GM19025 (cell line): ENCODE results near the gene COQ7.

Experiments
- ATAC-seq: cut with Tn5 transposase; IDR thresholded peaks from one replicate; pipeline ENCODE4 v1.9.1; 2021; ENCODE audit warnings: mild to moderate bottlenecking, low read depth, moderate library complexity; ENCODE audit not compliant: unreplicated experiment

COQ7 gene

DNA sequence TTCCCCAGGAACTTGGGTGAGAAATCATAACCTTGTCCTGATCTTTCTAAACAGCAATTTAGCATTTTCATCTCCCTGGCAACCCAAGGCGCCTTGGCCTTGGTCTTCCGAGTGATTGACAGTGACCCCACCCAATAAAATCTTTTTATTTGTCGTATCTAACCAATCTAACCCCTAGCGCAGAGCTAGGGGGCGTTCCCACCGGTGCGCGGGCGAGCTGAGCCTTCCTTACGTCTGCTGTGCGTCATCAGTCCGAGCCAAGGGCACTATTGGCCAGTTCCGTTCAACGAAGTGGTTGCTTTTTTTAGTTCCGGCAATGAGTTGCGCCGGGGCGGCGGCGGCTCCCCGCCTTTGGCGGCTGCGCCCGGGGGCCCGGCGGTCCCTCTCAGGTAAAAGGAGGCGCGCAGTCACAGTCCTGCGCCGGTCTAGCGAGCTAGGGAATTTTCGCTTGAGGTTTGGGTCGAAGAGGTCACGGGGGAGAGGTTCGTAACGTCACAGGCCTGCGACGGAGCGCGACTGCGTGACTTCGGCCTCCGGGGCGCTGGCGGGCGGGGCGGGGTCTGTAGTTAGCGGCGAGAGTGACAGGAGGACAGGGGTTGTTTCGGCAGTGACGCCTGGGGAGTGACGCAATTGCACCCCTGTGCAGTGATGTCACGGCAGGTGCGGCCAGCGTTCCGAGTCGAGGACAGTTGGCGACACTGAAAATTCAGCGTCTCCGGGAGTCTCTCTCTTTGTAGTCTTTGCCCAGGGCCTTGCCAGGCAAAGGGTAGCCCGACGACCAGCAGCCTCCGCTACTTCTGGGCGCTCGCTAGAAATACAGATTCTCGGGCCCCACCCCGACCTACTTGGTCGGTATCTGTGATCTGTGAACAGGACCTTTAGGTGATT is at the start of gene COQ7:
COQ7 (plus strand) TSS at position 266 of the 888 bp plus-strand sequence; CDS start at position 317, 51 bp downstream.
- peak; percentile 86 for ATAC-seq

DNA sequence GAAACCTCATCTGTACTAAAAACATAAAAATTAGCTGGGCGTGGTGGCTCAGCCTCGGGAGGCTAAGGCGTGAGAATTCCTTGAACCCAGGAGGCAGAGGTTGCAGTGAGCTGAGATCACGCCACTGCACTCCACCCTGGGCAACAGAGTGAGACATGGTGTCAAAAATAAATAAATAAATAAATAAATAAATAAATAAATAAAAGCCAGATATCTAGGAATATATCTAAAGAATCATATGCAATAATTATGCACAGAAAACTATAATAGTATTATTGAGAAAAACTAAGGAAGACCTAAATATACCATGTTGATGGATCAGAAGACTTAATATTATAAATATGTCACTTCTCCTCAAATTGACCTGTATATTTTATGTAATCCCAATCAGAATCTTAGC is 46.7 kb upstream of the COQ7 start:
- no peak for ATAC-seq

DNA sequence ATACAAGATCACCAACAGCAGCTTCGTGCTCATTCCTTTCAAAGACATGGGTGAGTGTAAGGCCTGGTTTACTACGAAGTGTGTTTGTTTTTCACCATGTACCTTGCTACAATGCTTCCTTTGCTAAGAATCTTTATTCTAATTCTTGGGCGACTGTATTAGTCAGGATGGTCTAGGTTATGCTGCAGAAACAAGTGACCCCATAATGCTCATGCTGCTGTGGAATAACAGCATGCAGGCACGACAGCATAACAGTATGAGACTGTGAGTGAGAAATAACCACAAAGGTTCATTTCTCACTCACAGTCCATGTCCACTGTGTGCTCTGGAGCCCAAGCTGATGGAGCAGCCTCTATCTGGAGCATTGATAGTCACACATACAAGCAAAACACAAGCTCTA is 45.7 kb upstream of the COQ7 start:
- ATAC-seq = no peak

DNA sequence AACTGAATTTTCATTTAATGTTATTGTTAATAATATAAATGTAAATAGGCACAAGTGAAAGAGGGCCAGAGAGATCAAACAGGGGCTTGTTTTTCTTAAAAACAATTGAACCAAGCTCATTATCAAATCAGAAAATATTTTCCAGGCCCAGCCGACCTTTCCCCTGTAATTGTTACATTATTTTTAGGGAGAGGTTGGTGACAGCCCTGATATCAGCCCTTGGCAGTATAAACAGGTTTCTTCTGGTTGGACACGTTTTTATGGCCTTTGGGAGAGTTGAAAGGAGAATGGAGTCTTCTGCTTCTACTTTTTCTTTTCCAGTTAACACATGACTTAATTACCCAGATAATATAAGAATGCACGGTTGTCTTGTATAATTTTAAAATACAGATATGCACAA is 40.0 kb upstream of the COQ7 start:
- ATAC-seq = no peak

DNA sequence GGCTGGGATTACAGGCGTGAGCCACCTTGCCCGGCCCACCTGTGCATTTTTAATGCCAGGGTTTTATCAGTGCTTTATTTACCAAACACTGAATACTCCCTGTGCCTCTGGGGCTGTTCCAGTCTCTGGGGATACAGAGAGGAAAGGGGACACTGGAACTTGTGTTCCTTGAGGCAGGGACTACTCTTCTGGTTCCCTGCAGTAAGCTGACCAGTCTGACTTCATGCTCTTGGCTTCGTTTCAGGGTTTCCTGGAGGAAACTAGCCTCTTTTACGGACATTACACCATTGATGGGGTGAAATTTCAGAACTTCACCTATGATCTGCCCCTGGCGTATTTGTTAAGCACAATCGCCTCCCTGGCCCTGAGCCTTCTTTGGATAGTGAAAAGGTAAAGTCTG is 37.4 kb upstream of the COQ7 start:
- no peak for ATAC-seq

DNA sequence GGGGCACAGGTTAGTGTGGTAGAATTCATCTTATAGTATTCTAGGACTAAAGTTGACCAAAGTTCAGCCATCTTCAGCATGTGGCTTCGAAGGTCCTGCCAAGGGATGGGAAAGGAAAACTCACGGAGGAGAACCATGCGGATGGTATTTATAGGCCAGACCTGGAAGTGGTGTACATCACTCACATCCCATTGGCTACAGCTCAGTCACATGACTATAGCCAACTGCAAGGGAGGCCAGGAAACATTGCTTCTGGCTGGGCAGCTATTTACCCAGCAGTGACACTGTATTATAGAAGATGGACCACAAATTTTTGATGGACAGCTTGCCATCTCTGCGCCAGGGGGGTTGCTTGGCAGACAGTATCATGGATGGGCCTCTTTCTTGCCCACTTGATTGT is 35.7 kb upstream of the COQ7 start:
- ATAC-seq = no peak

DNA sequence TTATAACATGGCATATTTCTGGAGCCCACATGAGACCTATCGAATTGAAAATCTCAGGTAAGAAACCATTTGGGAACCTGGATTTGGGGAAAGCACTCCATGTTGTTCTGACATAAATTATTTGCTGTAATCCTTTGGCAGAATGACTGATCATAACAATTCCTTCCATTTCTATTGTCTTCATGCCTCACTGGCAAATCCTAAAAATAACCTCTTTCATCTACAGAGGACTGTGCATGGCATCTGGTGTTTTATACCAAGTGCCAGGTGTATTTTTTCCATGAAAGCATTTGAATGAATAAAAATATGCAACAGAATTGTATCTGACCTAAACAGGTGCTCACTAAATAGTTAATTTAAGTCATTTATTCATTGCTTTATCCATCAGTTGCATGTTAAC is 33.7 kb upstream of the COQ7 start:
- no peak for ATAC-seq

DNA sequence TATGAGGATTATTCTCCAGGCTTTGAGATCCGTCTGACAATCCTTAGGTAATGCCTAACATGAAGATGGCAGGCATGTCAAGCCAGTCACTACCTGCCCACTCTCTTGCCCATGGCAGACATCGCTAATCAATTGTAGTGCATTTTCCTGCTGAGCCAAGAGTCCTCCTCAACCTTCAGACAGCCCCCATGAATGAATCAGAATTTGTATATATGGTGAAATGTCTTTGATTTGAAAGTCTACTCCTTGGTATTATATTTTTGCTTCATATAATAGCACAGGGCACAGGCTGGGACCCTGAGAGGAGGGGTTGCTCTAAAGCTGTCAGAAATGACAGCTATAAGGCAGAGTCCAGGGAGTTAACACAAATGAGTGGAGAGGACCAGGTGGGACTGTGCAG is 27.0 kb upstream of the COQ7 start:
- ATAC-seq = no peak

DNA sequence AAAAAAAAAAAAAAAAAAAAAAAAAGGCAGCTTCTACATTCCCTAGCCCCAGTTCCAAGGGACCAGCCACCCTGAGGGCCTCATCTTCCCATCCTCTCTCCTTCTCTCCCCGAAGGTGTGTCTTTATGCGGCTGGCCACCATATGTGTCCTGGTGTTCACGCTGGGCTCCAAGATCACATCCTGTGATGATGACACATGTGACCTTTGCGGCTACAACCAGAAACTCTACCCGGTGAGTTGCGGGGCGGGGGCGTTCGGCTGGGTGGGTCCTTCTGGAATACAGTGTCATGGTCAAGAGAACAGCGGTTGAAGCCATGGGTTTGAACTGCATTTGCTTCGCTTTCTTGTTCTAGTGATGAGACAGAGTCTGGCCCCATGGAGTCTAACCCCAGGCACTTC is 22.6 kb upstream of the COQ7 start:
- ATAC-seq = no peak

DNA sequence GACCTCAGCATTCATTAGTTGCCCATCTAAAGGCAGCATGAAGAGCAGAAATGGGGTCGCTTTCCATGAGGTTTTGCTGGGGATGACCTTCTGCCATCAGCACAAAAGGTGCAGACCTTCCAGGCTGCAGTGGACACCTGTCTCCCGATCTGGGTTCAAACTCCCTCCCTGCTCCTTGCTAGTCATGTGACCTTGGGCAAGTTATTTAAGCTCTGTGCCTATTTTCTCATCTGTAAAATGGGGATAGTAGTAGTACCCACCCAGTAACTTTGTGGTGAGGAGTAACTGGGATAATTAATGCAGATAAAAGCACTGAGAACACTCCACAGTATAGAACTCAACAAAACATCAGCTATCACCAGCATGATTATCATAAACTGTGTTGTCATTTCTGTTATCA is 21.4 kb upstream of the COQ7 start:
- ATAC-seq = no peak

DNA sequence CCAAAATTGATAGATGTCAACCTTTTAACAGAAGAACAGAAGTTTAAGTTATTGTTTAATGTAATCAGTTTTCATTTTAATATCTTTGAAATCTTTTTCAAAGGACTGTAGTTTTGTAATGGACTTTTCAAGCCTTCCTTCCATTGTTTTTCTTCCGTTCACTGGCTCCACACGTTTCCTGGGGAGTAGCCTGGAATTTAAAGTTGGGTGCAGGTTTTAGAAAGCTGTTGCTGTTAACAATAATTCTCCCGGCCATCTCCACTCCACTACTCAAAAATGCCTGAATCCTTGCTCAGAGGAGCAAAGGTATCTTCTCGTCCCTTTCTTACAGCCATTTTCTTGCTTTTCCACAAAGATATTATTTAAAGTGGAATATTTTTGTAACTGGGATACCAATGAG is 4.7 kb upstream of the COQ7 start:
- ATAC-seq = no peak

DNA sequence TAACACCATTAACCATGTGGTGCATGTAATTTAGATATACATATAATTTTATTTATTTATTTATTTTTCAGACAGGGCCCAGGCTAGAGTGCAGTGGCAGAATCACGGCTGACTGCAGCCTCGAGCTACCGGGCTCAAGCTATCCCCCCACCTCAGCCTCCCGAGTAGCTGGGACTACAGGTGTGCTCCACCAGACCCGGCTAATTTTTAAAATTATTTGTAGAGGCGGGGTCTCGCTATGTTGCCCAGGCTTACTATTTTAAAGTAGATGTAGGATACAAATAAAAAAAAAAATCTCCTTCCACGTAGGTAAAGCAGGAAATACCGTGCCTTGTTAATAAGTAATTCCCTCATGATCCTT is 446 bp upstream of the COQ7 start:
- no peak for ATAC-seq

DNA sequence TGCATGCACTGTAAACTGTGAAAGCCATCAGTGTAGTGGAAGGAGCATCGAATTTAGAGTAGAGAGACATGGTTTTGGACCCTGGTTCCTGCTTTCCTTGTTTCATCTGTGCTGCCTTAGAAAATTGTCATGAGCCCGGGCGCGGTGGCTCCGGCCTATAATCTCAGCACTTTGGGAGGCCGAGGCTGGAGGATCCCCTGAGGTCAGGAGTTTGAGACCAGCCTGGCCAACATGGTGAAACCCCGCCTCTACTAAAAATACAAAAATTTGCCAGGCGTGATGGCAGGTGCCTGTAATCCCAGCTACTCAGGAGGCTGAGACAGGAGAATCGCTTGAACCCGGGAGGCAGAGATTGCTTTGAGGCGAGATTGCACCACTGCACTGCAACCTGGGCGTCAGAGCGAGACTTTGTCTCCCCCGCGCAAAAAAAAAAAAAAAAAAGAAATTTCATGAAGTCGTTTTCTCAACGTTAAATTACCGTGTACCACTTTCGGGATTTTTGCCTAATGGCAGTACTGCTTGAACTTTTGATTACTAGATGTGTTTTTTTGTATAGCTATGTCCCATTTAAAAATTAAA is 912 bp downstream of the COQ7 start:
- ATAC-seq = no peak

DNA sequence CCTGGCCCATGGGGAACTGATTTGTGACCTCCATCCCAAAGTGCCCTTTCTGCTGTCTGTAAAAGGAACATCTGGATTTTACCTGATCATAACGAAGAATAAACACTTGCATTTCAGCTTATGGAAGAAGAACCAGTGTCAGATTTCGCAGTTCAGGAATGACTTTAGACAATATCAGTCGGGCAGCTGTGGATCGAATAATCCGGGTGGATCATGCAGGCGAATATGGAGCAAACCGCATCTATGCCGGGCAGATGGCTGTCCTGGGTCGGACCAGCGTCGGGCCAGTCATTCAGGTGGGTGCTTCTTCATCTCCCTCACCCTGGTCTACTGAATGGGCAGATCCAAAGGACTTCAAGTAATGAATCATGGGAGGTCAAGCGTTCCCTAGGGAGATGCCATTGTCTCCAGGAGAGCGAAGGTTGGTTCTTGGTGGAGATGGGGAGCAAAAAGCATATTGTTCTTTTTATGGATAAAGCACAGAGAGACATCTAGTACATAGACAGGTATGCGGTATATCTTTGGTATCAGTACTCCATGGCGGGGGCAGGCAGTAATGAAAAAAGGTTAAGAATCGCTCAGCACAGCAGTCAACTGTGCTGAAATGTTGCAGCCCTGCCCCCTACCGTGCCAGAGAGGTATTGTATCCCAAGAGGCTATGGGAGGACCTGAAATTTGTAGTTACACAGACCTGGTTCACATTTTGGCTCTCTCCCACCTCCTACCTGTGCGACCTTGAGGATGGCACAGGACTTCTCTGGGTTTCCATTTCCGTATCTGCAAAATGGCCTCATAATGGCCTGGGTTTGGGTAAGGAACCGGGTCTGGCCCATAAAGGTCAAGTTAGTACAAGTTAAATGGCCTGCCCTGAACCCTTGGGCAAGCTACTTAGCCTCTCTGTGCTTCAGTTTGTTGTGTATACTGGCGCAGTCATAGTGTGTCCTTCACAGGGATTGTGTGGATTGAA is 4.7 kb downstream of the COQ7 start:
- no peak for ATAC-seq

DNA sequence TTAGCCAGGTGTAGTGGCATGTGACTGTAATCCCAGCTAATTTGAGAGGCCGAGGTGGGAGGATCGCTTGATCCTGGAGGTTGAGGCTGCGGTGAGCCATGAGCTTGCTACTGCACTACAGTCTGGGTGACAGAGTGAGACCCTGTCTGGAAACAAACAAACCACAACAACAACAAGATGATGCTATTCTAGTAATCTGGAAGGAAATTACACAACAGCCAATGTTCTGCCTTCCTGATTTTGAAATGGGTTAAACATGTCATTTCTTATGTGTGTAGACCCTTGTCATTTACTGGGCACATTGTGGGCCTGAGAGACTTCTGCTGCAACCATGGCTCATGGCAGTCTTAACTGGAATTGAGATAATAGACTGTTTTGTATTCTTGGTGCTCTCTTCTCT is 5.9 kb downstream of the COQ7 start:
- ATAC-seq = no peak

DNA sequence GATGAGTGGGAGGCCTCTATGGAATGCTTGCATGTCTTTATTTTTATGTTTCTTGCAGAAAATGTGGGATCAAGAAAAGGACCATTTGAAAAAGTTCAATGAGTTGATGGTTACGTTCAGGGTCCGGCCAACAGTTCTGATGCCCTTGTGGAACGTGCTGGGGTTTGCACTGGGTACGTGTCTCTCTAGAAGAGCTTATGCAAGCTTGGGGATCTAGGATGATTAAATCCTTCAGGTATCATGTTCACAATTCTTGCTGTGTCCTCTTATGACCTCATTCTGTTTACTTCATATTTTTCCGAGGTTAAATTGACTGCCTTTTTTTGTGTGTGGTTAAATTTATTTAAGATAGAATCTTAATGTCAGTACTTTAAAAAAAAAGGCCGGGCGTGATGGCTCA is 6.4 kb downstream of the COQ7 start:
- no peak for ATAC-seq

DNA sequence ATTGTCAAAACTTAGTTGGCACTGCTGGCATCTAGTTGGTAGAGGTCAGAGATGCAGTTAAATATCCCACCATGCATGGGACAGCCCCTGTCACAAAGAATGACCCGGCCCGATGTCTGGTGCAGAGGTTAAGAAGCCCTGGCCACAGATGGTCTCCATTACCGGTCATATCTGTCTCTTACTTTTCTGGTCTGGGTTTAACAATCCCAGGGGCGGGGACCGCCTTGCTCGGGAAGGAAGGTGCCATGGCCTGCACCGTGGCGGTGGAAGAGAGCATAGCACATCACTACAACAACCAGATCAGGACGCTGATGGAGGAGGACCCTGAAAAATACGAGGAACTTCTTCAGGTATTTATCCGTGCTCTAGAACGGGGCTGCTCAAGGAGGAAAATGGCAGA is 8.1 kb downstream of the COQ7 start:
- no peak for ATAC-seq

DNA sequence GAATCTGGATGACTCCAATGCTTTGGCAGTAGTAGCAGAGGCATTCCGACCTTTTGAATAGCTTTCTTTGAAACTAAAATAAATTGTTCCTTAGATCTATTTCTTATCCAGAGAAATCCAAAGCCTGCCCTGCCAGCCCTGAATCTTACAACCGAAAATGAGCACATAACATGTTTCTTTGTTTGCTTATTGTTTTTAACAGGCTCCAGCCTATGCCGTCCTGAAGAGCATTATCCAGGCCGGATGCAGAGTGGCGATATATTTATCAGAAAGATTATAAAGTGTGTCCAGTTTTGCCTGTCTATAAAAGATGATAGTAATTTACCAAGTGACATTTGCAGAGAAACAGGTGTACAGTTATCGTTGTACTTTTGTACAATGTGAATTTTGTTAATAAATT is 10.5 kb downstream of the COQ7 start:
- no peak for ATAC-seq

DNA sequence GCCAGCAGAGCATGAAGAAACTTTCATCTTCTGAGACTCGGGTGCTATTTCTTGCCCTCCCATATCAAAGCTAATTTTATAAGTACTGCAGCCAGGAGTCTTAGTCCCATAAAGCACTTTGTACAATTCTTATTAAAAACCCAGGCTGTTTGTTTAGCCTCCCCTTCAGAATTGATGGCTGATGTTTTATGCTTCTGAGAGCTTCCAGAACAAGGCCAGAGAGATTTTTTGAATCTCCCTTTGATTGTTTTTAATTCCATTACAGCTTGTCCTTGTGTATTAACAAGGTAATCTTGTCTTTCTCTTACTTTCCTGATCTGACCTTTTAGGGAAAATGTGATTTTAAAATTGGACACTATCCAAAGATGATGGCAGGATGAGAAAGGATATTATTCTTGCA is 16.3 kb downstream of the COQ7 start:
- no peak for ATAC-seq

DNA sequence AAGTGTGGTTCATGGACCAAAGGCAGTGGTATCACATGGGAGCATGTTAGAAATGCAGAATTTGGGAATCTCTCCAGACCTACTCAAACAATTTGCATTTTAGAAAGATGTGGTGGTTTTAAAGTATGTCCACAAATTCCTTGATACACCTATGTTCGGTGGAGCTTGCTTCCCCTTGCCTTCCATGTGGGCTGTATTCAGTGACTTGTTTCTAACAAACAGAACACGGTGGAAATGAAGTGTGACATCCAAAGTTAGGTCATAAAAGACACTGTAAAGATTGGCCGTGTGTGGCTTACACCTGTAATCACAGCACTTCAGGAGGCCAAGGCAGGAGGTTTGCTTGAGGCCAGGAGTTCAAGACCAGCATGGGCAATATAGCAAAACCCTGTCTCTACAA is 16.7 kb downstream of the COQ7 start:
- no peak for ATAC-seq

DNA sequence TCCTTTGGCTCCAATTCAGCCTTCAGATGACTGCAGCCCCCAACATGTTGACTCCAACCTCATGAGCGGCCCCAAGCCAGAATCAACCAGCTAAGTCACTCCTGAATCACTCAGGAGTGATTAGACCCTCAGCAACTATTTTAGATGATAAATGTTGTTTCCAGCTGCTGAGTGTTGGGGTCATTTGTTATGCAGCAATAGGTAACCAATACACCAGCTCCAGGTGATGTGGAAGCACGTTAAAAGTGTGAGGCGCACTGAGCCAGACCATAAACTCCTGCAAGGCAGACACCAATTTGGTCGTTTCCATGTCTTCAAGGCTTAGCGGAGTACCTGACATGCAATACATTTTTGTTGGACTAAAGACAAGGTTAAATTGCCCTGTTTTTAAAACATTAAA is 17.5 kb downstream of the COQ7 start:
- no peak for ATAC-seq
